ENCODE measurements around the gene OPN1MW.

DNA sequence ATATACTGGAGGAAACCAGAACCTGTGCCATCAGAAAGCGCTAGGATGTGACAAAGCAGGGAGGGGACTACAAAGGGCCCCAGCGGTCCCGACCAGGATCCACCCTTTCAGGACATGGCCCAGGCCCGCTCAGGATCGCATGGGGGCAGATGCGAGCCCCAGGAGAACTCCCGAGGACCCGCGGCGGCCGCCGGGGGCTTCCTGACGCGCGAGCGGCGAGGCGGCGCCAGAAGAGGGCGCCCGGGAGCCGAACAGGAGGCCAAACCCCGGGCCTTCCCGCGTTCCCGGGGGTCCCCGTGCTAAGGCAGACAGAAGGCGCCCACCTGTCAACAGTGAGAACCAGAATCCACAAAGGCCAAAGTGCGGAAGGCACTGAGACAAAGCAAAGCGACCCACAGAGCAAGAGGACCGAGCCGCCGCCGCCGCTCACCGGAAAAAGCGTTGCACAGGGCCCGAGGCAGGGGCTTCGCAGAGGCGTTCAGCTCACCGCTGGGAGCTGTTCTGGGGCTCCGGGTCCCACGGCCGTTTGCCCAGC lies 45.7 kb upstream of the OPN1MW start:
- TF ChIP-seq, protein P1, sequence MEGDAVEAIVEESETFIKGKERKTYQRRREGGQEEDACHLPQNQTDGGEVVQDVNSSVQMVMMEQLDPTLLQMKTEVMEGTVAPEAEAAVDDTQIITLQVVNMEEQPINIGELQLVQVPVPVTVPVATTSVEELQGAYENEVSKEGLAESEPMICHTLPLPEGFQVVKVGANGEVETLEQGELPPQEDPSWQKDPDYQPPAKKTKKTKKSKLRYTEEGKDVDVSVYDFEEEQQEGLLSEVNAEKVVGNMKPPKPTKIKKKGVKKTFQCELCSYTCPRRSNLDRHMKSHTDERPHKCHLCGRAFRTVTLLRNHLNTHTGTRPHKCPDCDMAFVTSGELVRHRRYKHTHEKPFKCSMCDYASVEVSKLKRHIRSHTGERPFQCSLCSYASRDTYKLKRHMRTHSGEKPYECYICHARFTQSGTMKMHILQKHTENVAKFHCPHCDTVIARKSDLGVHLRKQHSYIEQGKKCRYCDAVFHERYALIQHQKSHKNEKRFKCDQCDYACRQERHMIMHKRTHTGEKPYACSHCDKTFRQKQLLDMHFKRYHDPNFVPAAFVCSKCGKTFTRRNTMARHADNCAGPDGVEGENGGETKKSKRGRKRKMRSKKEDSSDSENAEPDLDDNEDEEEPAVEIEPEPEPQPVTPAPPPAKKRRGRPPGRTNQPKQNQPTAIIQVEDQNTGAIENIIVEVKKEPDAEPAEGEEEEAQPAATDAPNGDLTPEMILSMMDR (IDR thresholded peaks at IDR 0.05; ENCODE audit: low read length) = peak; percentile 64
- TF ChIP-seq EZH2 (optimal IDR thresholded peaks at IDR 0.05; ENCODE audit: low read depth, low read length) = no peak
- no peak for TF ChIP-seq EZH2phosphoT487 (IDR thresholded peaks at IDR 0.05; ENCODE audit: low read length)

All from MM.1S (cell line).